MCF 10A (cell line): ENCODE measurements around the gene LRRC61. TPM values are rescaled to one million over a fixed set of nuclear protein-coding genes. Genes with fewer than 3 reads are reported as not detected.

Experiments used
- BruUV-seq: library from RNA; stranded (reverse); fragments of 400-500 nt; replicated peaks from 2 replicates; lab custom pipeline; 2021; lab: Mats Ljungman, UMichigan
- CTCF ChIA-PET: fragments of 300-600 bp; sonication (Branson Sonifier 250); formaldehyde crosslinking; extraction: SDS; loops from one replicate; lab custom pipeline; 2021; ENCODE audit warnings: antibody characterized with exemption, inconsistent platforms; lab: Yijun Ruan, JAX
- POLR2A ChIA-PET: fragments of 300-600, 350-650 bp; sonication (Branson Sonifier 250); formaldehyde crosslinking; extraction: SDS; loops from one replicate; lab custom pipeline; 2020; ENCODE audit warnings: antibody characterized with exemption, inconsistent platforms; lab: Yijun Ruan, JAX
- DNase-seq: peaks from one replicate; pipeline ENCODE4 v3.0.0-alpha.2; 2018; ENCODE audit not compliant: unreplicated experiment
- H3K27ac Mint-ChIP-seq: one replicate; pipeline ENCODE4 v1.8.0; 2022; ENCODE audit warnings: mild to moderate bottlenecking, low read depth, mixed read lengths; ENCODE audit not compliant: unreplicated experiment
- H3K27me3 Mint-ChIP-seq: one replicate; pipeline ENCODE4 v1.8.0; 2022; ENCODE audit warnings: mixed read lengths; ENCODE audit not compliant: insufficient read depth, unreplicated experiment
- H3K36me3 Mint-ChIP-seq: one replicate; pipeline ENCODE4 v1.8.0; 2022; ENCODE audit warnings: mild to moderate bottlenecking, moderate library complexity, mixed read lengths; ENCODE audit not compliant: insufficient read depth, unreplicated experiment
- H3K4me1 Mint-ChIP-seq: one replicate; pipeline ENCODE4 v1.8.0; 2022; ENCODE audit warnings: mixed read lengths; ENCODE audit not compliant: insufficient read depth, unreplicated experiment
- H3K4me3 Mint-ChIP-seq: one replicate; pipeline ENCODE4 v1.8.0; 2022; ENCODE audit warnings: mild to moderate bottlenecking, moderate library complexity, mixed read lengths; ENCODE audit not compliant: unreplicated experiment
- H3K9me3 Mint-ChIP-seq: one replicate; pipeline ENCODE4 v1.8.0; 2022; ENCODE audit warnings: mixed read lengths; ENCODE audit not compliant: unreplicated experiment
- CTCF ChIP-seq: fragments of 200-600 bp; IDR thresholded peaks from one replicate; pipeline ENCODE4 v1.8.0; 2022; ENCODE audit warnings: antibody characterized with exemption, mild to moderate bottlenecking; ENCODE audit not compliant: unreplicated experiment
- intact Hi-C: fragments of 100-400 bp; cut with micrococcal nuclease; formaldehyde crosslinking; loops from 2 replicates; pipeline ENCODE4 v1.14.1; 2022
- total RNA-seq: library from RNA; stranded (reverse); gene quantifications from 2 replicates; pipeline ENCODE4 v1.2.3, GENCODE V29; 2022

The LRRC61 gene
- total RNA-seq, 1 experiment from 2014 or later, result 8.4 TPM

GRCh38 chr7:150338166-150338829 is 15.1 kb downstream of the LRRC61 start:
- CTCF ChIA-PET, result no interaction called here
- Mint-ChIP-seq H3K36me3 (peaks cover 5% of the 10 kb centered on the region), H3K4me1 (no peaks in the 10 kb centered on the region), H3K4me3 (no peak overlapping the region), H3K27me3 (no peaks in the 10 kb centered on the region), H3K9me3 (peaks cover 3% of the 10 kb centered on the region), H3K27ac (no peak overlapping the region)
- no TSS peak for BruUV-seq
- TF ChIP-seq CTCF, result no peak
- POLR2A ChIA-PET, result interaction anchor here (0.5 kb wide), 1 partner anchor 935 kb away, joined by 6 read pairs; no protein-coding TSS in a partner anchor
- DNase-seq, result no peak
- intact Hi-C loops, result no loop called here

- no peak overlapping the region for H3K27ac Mint-ChIP-seq
- H3K9me3 Mint-ChIP-seq, result peaks cover 6% of the 10 kb centered on the region
- no peak for TF ChIP-seq CTCF
- no TSS peak for BruUV-seq
- intact Hi-C loops, result no loop called here
- no peak overlapping the region for H3K4me3 Mint-ChIP-seq
- ChIA-PET CTCF (interaction anchor here (0.6 to 1.0 kb wide), 2 partner anchors 14 to 16 kb away, joined by 3 to 7 read pairs; no protein-coding TSS in a partner anchor), POLR2A (no interaction called here)
- H3K4me1 Mint-ChIP-seq, result no peaks in the 10 kb centered on the region
- DNase-seq, result no peak
- H3K27me3 Mint-ChIP-seq, result no peaks in the 10 kb centered on the region
- peaks cover 5% of the 10 kb centered on the region for H3K36me3 Mint-ChIP-seq
Measured at GRCh38 chr7:150339409-150339809, 16.3 kb downstream of the LRRC61 start.

GRCh38 chr7:150340024-150340749 is 17.0 kb downstream of the LRRC61 start:
- intact Hi-C loops, result no loop called here
- TF ChIP-seq CTCF, result no peak
- DNase-seq, result no peak
- no peak overlapping the region for H3K27ac Mint-ChIP-seq
- BruUV-seq, result no TSS peak
- POLR2A ChIA-PET, result no interaction called here
- H3K36me3 Mint-ChIP-seq, result peaks cover 5% of the 10 kb centered on the region
- H3K27me3 Mint-ChIP-seq, result no peaks in the 10 kb centered on the region
- peaks cover 6% of the 10 kb centered on the region for H3K9me3 Mint-ChIP-seq
- no peaks in the 10 kb centered on the region for H3K4me1 Mint-ChIP-seq
- CTCF ChIA-PET, result interaction anchor here (0.6 to 1.0 kb wide), 2 partner anchors 14 to 16 kb away, joined by 3 to 7 read pairs; no protein-coding TSS in a partner anchor
- H3K4me3 Mint-ChIP-seq, result no peak overlapping the region

- Mint-ChIP-seq H3K27me3 (peaks cover 3% of the 10 kb centered on the region), H3K4me1 (no peaks in the 10 kb centered on the region), H3K27ac (no peak overlapping the region), H3K36me3 (peaks cover 5% of the 10 kb centered on the region), H3K4me3 (no peak overlapping the region), H3K9me3 (peaks cover 6% of the 10 kb centered on the region)
- DNase-seq, result no peak
- BruUV-seq, result no TSS peak
- ChIA-PET CTCF (no interaction called here), POLR2A (no interaction called here)
- no peak for TF ChIP-seq CTCF
- intact Hi-C loops, result no loop called here
Measured at GRCh38 chr7:150340875-150341262, 17.7 kb downstream of the LRRC61 start.
